ENCODE data around the gene FASTK. TPM values are rescaled to one million over a fixed set of nuclear protein-coding genes. Genes with fewer than 3 reads are reported as not detected.

Gene FASTK
- total and polyA plus RNA-seq, 4 donors, result 28.9 to 108 (median 89.9) TPM

GRCh38 chr7:151066273-151066974 lies 14.2 kb downstream of the FASTK start:
- DNase-seq (no peak), ATAC-seq (ENCODE audit: insufficient read depth, low FRiP score) (no peak)
- Histone ChIP-seq H3K27me3 (ENCODE audit: control insufficient read depth in 3 of 3, insufficient read depth in 3 of 3, low read length in 2 of 3) (no peaks in the 10 kb centered on the region), H3K9ac (ENCODE audit: insufficient read depth in 1 of 2, low read length in 2 of 2) (no peak overlapping the region), H3K4me3 (no peak overlapping the region), H3K27ac (ENCODE audit: low read depth in 1 of 2, low read length in 1 of 2) (no peak overlapping the region), H3K4me1 (ENCODE audit: control insufficient read depth in 5 of 5, insufficient read depth in 5 of 5, low read length in 5 of 5) (peaks cover 0 to 12% (median 8%) of the 10 kb centered on the region in 5 donors), H3K36me3 (ENCODE audit: control insufficient read depth in 4 of 4, insufficient read depth in 4 of 4, low read length in 4 of 4) (peaks cover 14 to 64% (median 31%) of the 10 kb centered on the region in 4 donors), H3K9me3 (ENCODE audit: control insufficient read depth in 4 of 4, insufficient read depth in 3 of 4, low read length in 3 of 4) (no peaks in the 10 kb centered on the region)
- WGBS, 2 donors, result 93 to 97% methylated on average over 38 to 39 of the region's 39 CpGs
- TF ChIP-seq CTCF (IDR thresholded peaks at IDR 0.05; ENCODE audit: control extremely low read depth, extremely low read depth), result no peak

GRCh38 chr7:151065516-151065915 lies 15.1 kb downstream of the FASTK start:
- 86 to 91% methylated on average over 14 of the region's 14 CpGs for WGBS, 2 donors
- Histone ChIP-seq H3K36me3 (ENCODE audit: control insufficient read depth in 4 of 4, insufficient read depth in 4 of 4, low read length in 4 of 4) (peaks cover 9 to 55% (median 31%) of the 10 kb centered on the region in 4 donors), H3K27ac (ENCODE audit: low read depth in 1 of 2, low read length in 1 of 2) (no peak overlapping the region), H3K9ac (ENCODE audit: insufficient read depth in 1 of 2, low read length in 2 of 2) (no peak overlapping the region), H3K27me3 (ENCODE audit: control insufficient read depth in 3 of 3, insufficient read depth in 3 of 3, low read length in 2 of 3) (no peaks in the 10 kb centered on the region), H3K4me1 (ENCODE audit: control insufficient read depth in 5 of 5, insufficient read depth in 5 of 5, low read length in 5 of 5) (peaks cover 4 to 17% (median 13%) of the 10 kb centered on the region in 5 donors), H3K9me3 (ENCODE audit: control insufficient read depth in 4 of 4, insufficient read depth in 3 of 4, low read length in 3 of 4) (no peaks in the 10 kb centered on the region), H3K4me3 (no peak overlapping the region)
- no peak for TF ChIP-seq CTCF (IDR thresholded peaks at IDR 0.05; ENCODE audit: control extremely low read depth, extremely low read depth)
- ATAC-seq (ENCODE audit: insufficient read depth, low FRiP score) (no peak), DNase-seq (no peak)

- 93 to 95% methylated on average over 6 of the region's 6 CpGs for WGBS, 2 donors
- H3K27me3 ChIP-seq (ENCODE audit: control insufficient read depth in 3 of 3, insufficient read depth in 3 of 3, low read length in 2 of 3), result no peaks in the 10 kb centered on the region
- no peak overlapping the region for H3K9ac ChIP-seq (ENCODE audit: insufficient read depth in 1 of 2, low read length in 2 of 2)
- peaks cover 9 to 50% (median 28%) of the 10 kb centered on the region in 4 donors for H3K36me3 ChIP-seq (ENCODE audit: control insufficient read depth in 4 of 4, insufficient read depth in 4 of 4, low read length in 4 of 4)
- no peaks in the 10 kb centered on the region for H3K9me3 ChIP-seq (ENCODE audit: control insufficient read depth in 4 of 4, insufficient read depth in 3 of 4, low read length in 3 of 4)
- ATAC-seq (ENCODE audit: insufficient read depth, low FRiP score) (no peak), DNase-seq (no peak)
- H3K27ac ChIP-seq (ENCODE audit: low read depth in 1 of 2, low read length in 1 of 2), result no peak overlapping the region
- peaks cover 6 to 21% (median 16%) of the 10 kb centered on the region in 5 donors for H3K4me1 ChIP-seq (ENCODE audit: control insufficient read depth in 5 of 5, insufficient read depth in 5 of 5, low read length in 5 of 5)
- TF ChIP-seq CTCF (IDR thresholded peaks at IDR 0.05; ENCODE audit: control extremely low read depth, extremely low read depth), result no peak
- H3K4me3 ChIP-seq, result no peak overlapping the region
These were observed 15.6 kb downstream of the FASTK start for GRCh38 chr7:151064993-151065392.

Data from lung (tissue), 12 donors.